Measurements from ENCODE around the gene RFX3.

DNA sequence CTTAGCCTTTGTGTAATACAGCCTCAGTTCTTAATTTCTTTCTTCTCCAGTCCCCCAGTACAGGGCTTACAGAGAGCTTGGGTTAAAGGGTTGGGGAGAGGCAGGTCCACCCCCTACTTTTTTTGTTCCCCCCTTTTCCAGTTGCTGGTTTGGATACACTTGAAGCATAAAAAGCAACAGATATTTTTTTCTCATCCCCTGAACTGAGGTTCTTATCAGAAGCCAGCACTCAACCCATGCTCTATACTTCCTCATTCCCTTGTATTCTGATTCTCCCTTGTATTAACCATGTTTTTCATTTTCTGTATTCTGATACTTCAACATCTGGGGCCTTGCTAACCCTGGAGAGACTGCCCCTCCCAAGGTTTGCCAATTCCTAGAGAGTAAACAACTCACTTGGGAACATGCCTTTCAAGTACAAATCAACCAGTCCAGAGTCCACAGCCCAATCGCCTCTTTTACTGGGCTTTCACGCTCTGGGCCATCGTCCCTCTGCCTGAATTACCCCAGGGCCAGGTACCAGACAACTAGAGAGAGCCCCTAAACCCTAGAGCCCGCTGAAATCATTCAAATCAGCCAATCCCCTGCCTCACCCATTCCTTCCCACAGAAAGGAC, 348.5 kb downstream of the RFX3 start:
- TF ChIP-seq POLR2A (IDR thresholded peaks at IDR 0.05): no peak
- TF ChIP-seq EP300 (IDR thresholded peaks at IDR 0.05): no peak
- TF ChIP-seq POLR2AphosphoS5 (IDR thresholded peaks at IDR 0.05): no peak
- TF ChIP-seq, protein P1, sequence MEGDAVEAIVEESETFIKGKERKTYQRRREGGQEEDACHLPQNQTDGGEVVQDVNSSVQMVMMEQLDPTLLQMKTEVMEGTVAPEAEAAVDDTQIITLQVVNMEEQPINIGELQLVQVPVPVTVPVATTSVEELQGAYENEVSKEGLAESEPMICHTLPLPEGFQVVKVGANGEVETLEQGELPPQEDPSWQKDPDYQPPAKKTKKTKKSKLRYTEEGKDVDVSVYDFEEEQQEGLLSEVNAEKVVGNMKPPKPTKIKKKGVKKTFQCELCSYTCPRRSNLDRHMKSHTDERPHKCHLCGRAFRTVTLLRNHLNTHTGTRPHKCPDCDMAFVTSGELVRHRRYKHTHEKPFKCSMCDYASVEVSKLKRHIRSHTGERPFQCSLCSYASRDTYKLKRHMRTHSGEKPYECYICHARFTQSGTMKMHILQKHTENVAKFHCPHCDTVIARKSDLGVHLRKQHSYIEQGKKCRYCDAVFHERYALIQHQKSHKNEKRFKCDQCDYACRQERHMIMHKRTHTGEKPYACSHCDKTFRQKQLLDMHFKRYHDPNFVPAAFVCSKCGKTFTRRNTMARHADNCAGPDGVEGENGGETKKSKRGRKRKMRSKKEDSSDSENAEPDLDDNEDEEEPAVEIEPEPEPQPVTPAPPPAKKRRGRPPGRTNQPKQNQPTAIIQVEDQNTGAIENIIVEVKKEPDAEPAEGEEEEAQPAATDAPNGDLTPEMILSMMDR (IDR thresholded peaks at IDR 0.05): no peak
